B cell (primary cell): ENCODE measurements around the gene FASTKD2. TPM values are rescaled to one million over a fixed set of nuclear protein-coding genes. Genes with fewer than 3 reads are reported as not detected.

Experiments used
- ATAC-seq: fragments of 200-7000 bp; cut with Tn5 transposase; one replicate; pipeline ENCODE4 v1.10.0; 2021; ENCODE audit warnings: low read depth, mild to moderate bottlenecking, moderate number of reproducible peaks, moderate library complexity
- CTCF ChIA-PET: fragments of 350-600 bp; sonication (Branson Sonifier 250); formaldehyde crosslinking; loops from one replicate; lab custom pipeline; 2021; ENCODE audit warnings: antibody characterized with exemption, inconsistent platforms; lab: Charles Lee
- POLR2A ChIA-PET: fragments of 350-600 bp; sonication (Branson Sonifier 250); formaldehyde crosslinking; loops from one replicate; lab custom pipeline; 2021; ENCODE audit warnings: antibody characterized with exemption; lab: Charles Lee
- DNase-seq: peaks from one replicate; pipeline ENCODE4 v3.0.0; 2013
- H2AFZ ChIP-seq: 2 replicates; pipeline ENCODE4 v1.6.1; 2012; ENCODE audit warnings: mild to moderate bottlenecking, low read depth, low read length; ENCODE audit not compliant: insufficient read depth, poor library complexity, severe bottlenecking
- H3K27ac ChIP-seq, 2 donors: 1 replicate in 1 of 2; 2 replicates in 1 of 2; pipeline ENCODE4 v1.5.1; 2012 to 2013; ENCODE audit warnings: low read length in 2 of 2, mild to moderate bottlenecking in 2 of 2, moderate library complexity in 1 of 2
- H3K27me3 ChIP-seq, 4 experiments: fragments of 200-600 bp in 1 of 4; sonication (generic) in 1 of 4; replicated peaks in 1 of 4; 1 replicate in 2 of 4; 2 replicates in 2 of 4; pipeline versions ENCODE4 v1.6.1 to v1.7.0; 2013 to 2016; ENCODE audit warnings: low read length in 3 of 4, mild to moderate bottlenecking in 2 of 4, mixed read lengths in 1 of 4, moderate library complexity in 1 of 4; ENCODE audit not compliant: insufficient read depth in 4 of 4, control insufficient read depth in 3 of 4; ENCODE audit errors: control extremely low read depth in 1 of 4
- H3K36me3 ChIP-seq, 2 experiments: replicated peaks in 1 of 2; 1 replicate in 1 of 2; 2 replicates in 1 of 2; pipeline versions ENCODE4 v1.6.1 to v1.7.1; 2013; ENCODE audit warnings: low read length in 1 of 2; ENCODE audit not compliant: insufficient read depth in 2 of 2, control insufficient read depth in 1 of 2; ENCODE audit errors: control extremely low read depth in 1 of 2, extremely low read depth in 1 of 2
- H3K4me1 ChIP-seq, 2 donors: fragments of 200-600 bp in 1 of 2; sonication (generic) in 1 of 2; 1 replicate in 1 of 2; 2 replicates in 1 of 2; pipeline versions ENCODE4 v1.5.1 to v1.6.1; 2013 to 2017; ENCODE audit warnings: low read length in 2 of 2; ENCODE audit not compliant: control insufficient read depth in 2 of 2, insufficient read depth in 2 of 2
- H3K4me2 ChIP-seq: replicated peaks from 2 replicates; pipeline ENCODE3; 2012; ENCODE audit warnings: mild to moderate bottlenecking, low read depth, low read length; ENCODE audit not compliant: poor library complexity, severe bottlenecking
- H3K4me3 ChIP-seq, 5 experiments: fragments of 200-600 bp in 1 of 5; sonication (generic) in 1 of 5; 1 replicate in 3 of 5; 2 replicates in 2 of 5; pipeline versions ENCODE4 v1.5.1 to v1.7.0; 2011 to 2016; ENCODE audit warnings: low read length in 4 of 5, mild to moderate bottlenecking in 4 of 5, low read depth in 2 of 5, control low read depth in 1 of 5, moderate library complexity in 1 of 5; ENCODE audit not compliant: insufficient read depth in 1 of 5; ENCODE audit errors: control extremely low read depth in 1 of 5, extremely low read depth in 1 of 5
- H3K79me2 ChIP-seq: fragments of 200-600 bp; sonication (generic); one replicate; pipeline ENCODE4 v1.6.0; 2016; ENCODE audit warnings: low read length; ENCODE audit not compliant: control insufficient read depth, insufficient read depth
- H3K9ac ChIP-seq: fragments of 200-600 bp; sonication (generic); 2 replicates; pipeline ENCODE4 v1.6.1; 2017; ENCODE audit warnings: mild to moderate bottlenecking, low read length, moderate library complexity
- H3K9me3 ChIP-seq, 3 donors: one replicate each; pipeline versions ENCODE4 v1.6.1 to v1.7.1; 2013; ENCODE audit warnings: low read length in 2 of 3; ENCODE audit not compliant: control insufficient read depth in 2 of 3, insufficient read depth in 1 of 3; ENCODE audit errors: control extremely low read depth in 1 of 3
- H4K20me1 ChIP-seq: 2 replicates; pipeline ENCODE4 v1.6.0; 2012; ENCODE audit warnings: mild to moderate bottlenecking, low read length; ENCODE audit not compliant: insufficient read depth, control insufficient read depth, poor library complexity, severe bottlenecking
- H3K27ac Mint-ChIP-seq: one replicate; pipeline ENCODE4 v1.8.0; 2021; ENCODE audit warnings: mixed read lengths
- H3K27me3 Mint-ChIP-seq: one replicate; pipeline ENCODE4 v1.8.0; 2021; ENCODE audit warnings: mixed read lengths
- H3K4me1 Mint-ChIP-seq: one replicate; pipeline ENCODE4 v1.8.0; 2021; ENCODE audit warnings: mixed read lengths
- H3K4me3 Mint-ChIP-seq: one replicate; pipeline ENCODE4 v1.8.0; 2021; ENCODE audit warnings: mixed read lengths
- H3K9me3 Mint-ChIP-seq: one replicate; pipeline ENCODE4 v1.8.0; 2022; ENCODE audit warnings: mixed read lengths; ENCODE audit not compliant: insufficient read depth
- EZH2 ChIP-seq: IDR thresholded peaks from 2 replicates; pipeline ENCODE4 v1.6.1; 2012; ENCODE audit warnings: borderline replicate concordance, low read depth, mild to moderate bottlenecking, moderate library complexity, low read length; ENCODE audit not compliant: insufficient read depth, poor library complexity, severe bottlenecking
- WGBS: methylation state at CpG from one replicate; pipeline ENCODE4 v1.1.5; 2013; ENCODE audit warnings: missing lambda C conversion rate; ENCODE audit not compliant: insufficient coverage; 5-methylcytosine and 5-hydroxymethylcytosine counted together
- intact Hi-C: fragments of 100-400 bp; cut with micrococcal nuclease; formaldehyde crosslinking; loops from one replicate; pipeline ENCODE4 v1.10.0; 2022
- polyA plus RNA-seq: library from polyadenylated mRNA; depleted of rRNA; stranded (reverse); fragments of >200 nt; gene quantifications from 2 replicates; pipeline ENCODE4 v1.2.3, GENCODE V29; 2012
- total RNA-seq, 2 donors: library from RNA; stranded (reverse); fragments of 120-200 nt in 1 of 2; gene quantifications; 1 replicate in 1 of 2; 2 replicates in 1 of 2; pipeline versions ENCODE4 v1.2.3 to v1.2.4, GENCODE V29; 2013 to 2022
- TF ChIP-seq, protein P1 (sequence below): fragments of 200-600 bp; IDR thresholded peaks from one replicate; pipeline ENCODE4 v1.8.0; 2022; ENCODE audit warnings: antibody characterized with exemption, mild to moderate bottlenecking

The FASTKD2 gene
- total and polyA plus RNA-seq, 2 donors (not counting 1 experiment from before 2014, with no cell fraction given): 16.0 to 20.6 TPM

DNA sequence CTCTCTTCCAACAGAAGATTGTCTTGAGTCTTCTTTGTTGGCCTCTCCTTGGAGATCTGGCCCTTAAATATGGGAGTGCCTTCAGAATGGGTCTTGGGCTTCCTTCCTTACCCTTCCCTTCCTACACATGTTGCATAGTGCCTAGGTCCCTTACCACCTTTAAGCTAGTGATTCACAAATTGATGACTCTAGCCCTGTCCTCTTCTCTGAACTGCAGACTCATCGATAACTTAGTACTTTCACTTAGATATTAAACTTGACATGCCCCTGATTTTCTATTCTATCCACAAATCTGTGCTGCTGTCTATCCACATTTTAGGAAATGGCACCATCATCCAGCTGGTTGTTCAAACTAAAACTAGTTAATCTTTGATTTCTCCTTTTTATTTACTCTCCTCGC lies 38.1 kb upstream of the FASTKD2 start:
- Mint-ChIP-seq H3K27me3 (peaks cover 44% of the 10 kb centered on the region), H3K4me1 (no peaks in the 10 kb centered on the region), H3K9me3 (peaks cover 2% of the 10 kb centered on the region), H3K4me3 (no peak overlapping the region), H3K27ac (no peak overlapping the region)
- Histone ChIP-seq H3K4me1 (no peaks in the 10 kb centered on the region), H3K4me2 (no peak overlapping the region), H3K79me2 (no peaks in the 10 kb centered on the region), H3K4me3 (no peak overlapping the region), H3K9ac (no peak overlapping the region), H2AFZ (no peak overlapping the region), H3K27ac (no peak overlapping the region), H4K20me1 (no peaks in the 10 kb centered on the region), H3K36me3 (no peaks in the 10 kb centered on the region), H3K9me3 (peaks cover 0 to 2% (median 0%) of the 10 kb centered on the region in 3 donors), H3K27me3 (peaks cover 0 to 8% (median 2%) of the 10 kb centered on the region in 4 experiments)
- intact Hi-C loops: no loop called here
- 89% methylated on average over 1 of the region's 2 CpGs for WGBS
- ATAC-seq (no peak), DNase-seq (no peak)
- POLR2A ChIA-PET: no interaction called here
- TF ChIP-seq EZH2: no peak
- TF ChIP-seq, protein P1, sequence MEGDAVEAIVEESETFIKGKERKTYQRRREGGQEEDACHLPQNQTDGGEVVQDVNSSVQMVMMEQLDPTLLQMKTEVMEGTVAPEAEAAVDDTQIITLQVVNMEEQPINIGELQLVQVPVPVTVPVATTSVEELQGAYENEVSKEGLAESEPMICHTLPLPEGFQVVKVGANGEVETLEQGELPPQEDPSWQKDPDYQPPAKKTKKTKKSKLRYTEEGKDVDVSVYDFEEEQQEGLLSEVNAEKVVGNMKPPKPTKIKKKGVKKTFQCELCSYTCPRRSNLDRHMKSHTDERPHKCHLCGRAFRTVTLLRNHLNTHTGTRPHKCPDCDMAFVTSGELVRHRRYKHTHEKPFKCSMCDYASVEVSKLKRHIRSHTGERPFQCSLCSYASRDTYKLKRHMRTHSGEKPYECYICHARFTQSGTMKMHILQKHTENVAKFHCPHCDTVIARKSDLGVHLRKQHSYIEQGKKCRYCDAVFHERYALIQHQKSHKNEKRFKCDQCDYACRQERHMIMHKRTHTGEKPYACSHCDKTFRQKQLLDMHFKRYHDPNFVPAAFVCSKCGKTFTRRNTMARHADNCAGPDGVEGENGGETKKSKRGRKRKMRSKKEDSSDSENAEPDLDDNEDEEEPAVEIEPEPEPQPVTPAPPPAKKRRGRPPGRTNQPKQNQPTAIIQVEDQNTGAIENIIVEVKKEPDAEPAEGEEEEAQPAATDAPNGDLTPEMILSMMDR: no peak
- CTCF ChIA-PET: no interaction called here

DNA sequence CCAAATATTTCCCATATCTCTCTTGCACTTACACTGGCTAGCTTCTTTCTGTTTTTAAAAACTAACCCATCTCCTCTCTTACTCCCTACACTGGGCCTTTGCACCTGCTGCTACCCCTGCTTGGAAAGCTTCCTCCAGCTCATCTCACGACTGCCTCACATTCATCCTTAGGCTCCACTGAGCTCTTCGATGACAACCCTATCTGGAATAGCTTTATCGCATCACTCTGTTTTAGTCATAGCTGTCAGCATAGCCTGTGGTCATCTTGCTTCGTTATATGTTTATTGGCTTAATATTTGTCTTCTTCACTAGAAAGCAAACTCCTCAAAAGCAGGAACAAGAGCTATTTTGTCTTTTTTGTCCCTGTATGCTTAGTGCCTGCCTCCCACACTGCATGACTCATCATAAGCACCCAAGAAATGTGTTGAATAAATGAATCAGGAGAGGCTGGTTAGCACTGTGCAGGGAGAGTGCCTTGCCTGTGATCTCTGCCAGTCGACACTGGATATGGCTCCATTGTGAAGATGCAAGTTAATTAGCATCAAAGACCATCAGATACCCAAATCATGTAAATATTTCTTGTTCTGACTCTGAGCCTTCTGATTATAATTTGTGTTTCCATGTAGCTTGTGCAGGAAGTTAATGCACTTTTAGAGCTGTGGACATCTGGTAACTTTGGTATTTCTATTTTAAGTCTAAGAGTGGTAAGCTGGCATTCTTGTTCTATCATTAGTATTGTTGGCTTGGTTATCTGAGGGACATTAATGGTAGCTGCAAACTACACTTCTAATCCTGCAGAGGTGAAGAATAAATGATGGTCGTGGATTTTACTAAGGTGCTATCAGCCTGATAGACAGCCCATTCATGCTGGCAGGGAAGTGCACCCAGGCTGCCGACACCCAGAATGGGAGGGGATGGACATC lies 36.9 kb upstream of the FASTKD2 start:
- intact Hi-C loops: no loop called here
- Histone ChIP-seq H3K27me3 (peaks cover 0 to 8% (median 2%) of the 10 kb centered on the region in 4 experiments), H3K36me3 (no peaks in the 10 kb centered on the region), H3K4me2 (no peak overlapping the region), H3K9ac (no peak overlapping the region), H2AFZ (no peak overlapping the region), H3K4me1 (no peaks in the 10 kb centered on the region), H3K27ac (no peak overlapping the region), H3K9me3 (peaks cover 0 to 2% (median 0%) of the 10 kb centered on the region in 3 donors), H3K4me3 (no peak overlapping the region), H4K20me1 (no peaks in the 10 kb centered on the region), H3K79me2 (no peaks in the 10 kb centered on the region)
- TF ChIP-seq EZH2: no peak
- TF ChIP-seq, protein P1: no peak
- H3K4me3 Mint-ChIP-seq: no peak overlapping the region
- ChIA-PET CTCF (no interaction called here), POLR2A (no interaction called here)
- H3K27me3 Mint-ChIP-seq: peaks cover 50% of the 10 kb centered on the region
- no peaks in the 10 kb centered on the region for H3K4me1 Mint-ChIP-seq
- 84% methylated on average over 4 of the region's 7 CpGs for WGBS
- no peak overlapping the region for H3K27ac Mint-ChIP-seq
- no peak for ATAC-seq
- no peak for DNase-seq
- H3K9me3 Mint-ChIP-seq: peaks cover 2% of the 10 kb centered on the region
